GM23338 (cell line): ENCODE data around the gene BNIP3. TPM values are rescaled to one million over a fixed set of nuclear protein-coding genes. Genes with fewer than 3 reads are reported as not detected.
A peak's percentile ranks its signal among the peaks of the same experiment; 100 is the strongest.

Source experiments
- ATAC-seq: fragments of 200-7000 bp; cut with Tn5 transposase; 3 replicates; pipeline ENCODE4 v1.9.1; 2020
- DNase-seq: peaks from one replicate; pipeline ENCODE4 v3.0.0-alpha.2; 2015; ENCODE audit warnings: low spot score
- H2AFZ ChIP-seq: fragments of 200-600 bp; sonication (generic); 2 replicates; pipeline ENCODE4 v1.8.0; 2016; ENCODE audit warnings: antibody characterized with exemption, mild to moderate bottlenecking, moderate library complexity
- H3F3A ChIP-seq: fragments of 200-600 bp; sonication (generic); replicated peaks from 2 replicates; pipeline ENCODE4 v1.8.0; 2017; ENCODE audit warnings: antibody characterized with exemption, mixed run types, low read depth
- H3K27ac ChIP-seq: fragments of 200-600 bp; sonication (generic); 2 replicates; pipeline ENCODE4 v1.6.1; 2016; ENCODE audit warnings: low read depth
- H3K27me3 ChIP-seq: fragments of 200-600 bp; sonication (generic); 2 replicates; pipeline ENCODE4 v1.8.0; 2016; ENCODE audit warnings: mild to moderate bottlenecking, mixed run types, moderate library complexity; ENCODE audit not compliant: insufficient read depth
- H3K36me3 ChIP-seq: fragments of 200-600 bp; sonication (generic); 2 replicates; pipeline ENCODE4 v1.8.0; 2016; ENCODE audit warnings: mild to moderate bottlenecking; ENCODE audit not compliant: insufficient read depth
- H3K4me1 ChIP-seq: fragments of 200-600 bp; sonication (generic); 2 replicates; pipeline ENCODE4 v1.8.0; 2016; ENCODE audit warnings: mild to moderate bottlenecking, moderate library complexity; ENCODE audit not compliant: insufficient read depth
- H3K4me2 ChIP-seq: fragments of 200-600 bp; sonication (generic); 2 replicates; pipeline ENCODE4 v1.7.1; 2017; ENCODE audit warnings: mixed run types
- H3K4me3 ChIP-seq: fragments of 200-600 bp; sonication (generic); 2 replicates; pipeline ENCODE4 v1.6.1; 2016; ENCODE audit warnings: mixed run types
- H3K79me2 ChIP-seq: fragments of 200-600 bp; sonication (generic); replicated peaks from 2 replicates; pipeline ENCODE4 v1.8.0; 2017; ENCODE audit warnings: mild to moderate bottlenecking; ENCODE audit not compliant: insufficient read depth
- H3K9me2 ChIP-seq: fragments of 200-600 bp; sonication (generic); 2 replicates; pipeline ENCODE4 v1.8.0; 2017; ENCODE audit not compliant: insufficient read depth
- H4K20me1 ChIP-seq: fragments of 200-600 bp; sonication (generic); replicated peaks from 2 replicates; pipeline ENCODE4 v1.8.0; 2017; ENCODE audit warnings: mild to moderate bottlenecking; ENCODE audit not compliant: insufficient read depth
- H3K27ac Mint-ChIP-seq: 2 replicates; pipeline ENCODE4 v1.8.0; 2020; ENCODE audit warnings: inconsistent platforms, mild to moderate bottlenecking, moderate library complexity, mixed read lengths
- H3K27me3 Mint-ChIP-seq: 3 replicates; pipeline ENCODE4 v1.8.0; 2022; ENCODE audit warnings: low read depth, mild to moderate bottlenecking, moderate library complexity, mixed read lengths, inconsistent platforms; ENCODE audit not compliant: insufficient read depth, poor library complexity
- H3K36me3 Mint-ChIP-seq: 3 replicates; pipeline ENCODE4 v1.8.0; 2021; ENCODE audit warnings: low read depth, mild to moderate bottlenecking, inconsistent platforms, moderate library complexity, mixed read lengths
- H3K4me1 Mint-ChIP-seq: 3 replicates; pipeline ENCODE4 v1.8.0; 2020; ENCODE audit warnings: mild to moderate bottlenecking, inconsistent platforms, mixed read lengths
- H3K4me3 Mint-ChIP-seq: 3 replicates; pipeline ENCODE4 v1.8.0; 2021; ENCODE audit warnings: moderate library complexity, mild to moderate bottlenecking, inconsistent platforms, mixed read lengths
- H3K9me3 Mint-ChIP-seq: 3 replicates; pipeline ENCODE4 v1.8.0; 2020; ENCODE audit warnings: moderate library complexity, mild to moderate bottlenecking, inconsistent platforms, mixed read lengths
- CREB1 ChIP-seq: fragments of 250-450 bp; sonication (Bioruptor Pico); IDR thresholded peaks from 2 replicates; pipeline ENCODE4 v1.5.0; 2020; ENCODE audit warnings: low read depth, mild to moderate bottlenecking, moderate library complexity
- CTCF ChIP-seq, 2 experiments: fragments of 200-600 bp in 1 of 2; sonication (generic) in 1 of 2; conservative IDR thresholded peaks; 2 replicates each; pipeline versions ENCODE4 v1.5.1 to v1.6.1; 2016 to 2017; ENCODE audit warnings: antibody characterized with exemption in 2 of 2, low read depth in 2 of 2, mild to moderate bottlenecking in 2 of 2, moderate library complexity in 1 of 2
- ETS1 ChIP-seq: IDR thresholded peaks from 2 replicates; pipeline ENCODE4 v1.6.1; 2016; ENCODE audit warnings: antibody characterized with exemption
- EZH2 ChIP-seq: fragments of 200-600 bp; sonication (generic); IDR thresholded peaks from one replicate; pipeline ENCODE4 v1.8.0; 2017; ENCODE audit warnings: antibody characterized with exemption, mild to moderate bottlenecking, low read depth; ENCODE audit not compliant: unreplicated experiment
- EZH2phosphoT487 ChIP-seq: fragments of 200-600 bp; sonication (generic); IDR thresholded peaks from one replicate; pipeline ENCODE4 v1.8.1; 2018; ENCODE audit warnings: antibody characterized with exemption; ENCODE audit not compliant: unreplicated experiment
- JUNB ChIP-seq: IDR thresholded peaks from one replicate; pipeline ENCODE4 v1.6.1; 2016; ENCODE audit warnings: antibody characterized with exemption; ENCODE audit not compliant: unreplicated experiment
- NANOG ChIP-seq: IDR thresholded peaks from 2 replicates; pipeline ENCODE4 v1.6.1; 2016; ENCODE audit warnings: antibody characterized with exemption, borderline replicate concordance
- POLR2AphosphoS5 ChIP-seq: IDR thresholded peaks from 2 replicates; pipeline ENCODE4 v1.6.1; 2016; ENCODE audit warnings: antibody characterized with exemption, low read depth
- REST ChIP-seq: IDR thresholded peaks from one replicate; pipeline ENCODE4 v1.6.1; 2018; ENCODE audit warnings: antibody characterized with exemption; ENCODE audit not compliant: unreplicated experiment
- STAT1 ChIP-seq: IDR thresholded peaks from one replicate; pipeline ENCODE4 v1.6.1; 2016; ENCODE audit warnings: antibody characterized with exemption; ENCODE audit not compliant: unreplicated experiment
- ZNF114 ChIP-seq: fragments of 250-450 bp; sonication (Bioruptor Pico); IDR thresholded peaks from 2 replicates; pipeline ENCODE4 v1.5.0; 2020; ENCODE audit warnings: mild to moderate bottlenecking, moderate library complexity
- ZNF331 ChIP-seq: fragments of 250-450 bp; sonication (Bioruptor Pico); IDR thresholded peaks from 2 replicates; pipeline ENCODE4 v1.5.0; 2020; ENCODE audit warnings: low read depth, mild to moderate bottlenecking, moderate library complexity
- ZNF462 ChIP-seq: fragments of 250-450 bp; sonication (Bioruptor Pico); IDR thresholded peaks from 2 replicates; pipeline ENCODE4 v1.5.0; 2020; ENCODE audit warnings: mild to moderate bottlenecking, moderate library complexity
- polyA plus RNA-seq: library from polyadenylated mRNA; unstranded; fragments of >200 nt; fragmentation: Nextera tagmentation; extraction: Ambion mirVana; gene quantifications from 2 replicates; pipeline ENCODE4 v1.2.1, GENCODE V29; 2016
- total RNA-seq: library from RNA; depleted of rRNA; stranded (reverse); fragments of >200 nt; shearing (Covaris generic); gene quantifications from 2 replicates; pipeline ENCODE4 v1.2.3, GENCODE V29; 2014

Gene BNIP3
- total and polyA plus RNA-seq, 2 experiments from 2014 or later, result 46.3 to 75.0 TPM

GRCh38 chr10:132011024-132011423 lies 29.3 kb upstream of the BNIP3 start:
- Mint-ChIP-seq H3K27me3 (peaks cover 11% of the 10 kb centered on the region), H3K4me1 (peaks cover 67% of the 10 kb centered on the region), H3K9me3 (no peaks in the 10 kb centered on the region; the same call in 2 of the 3 replicates), H3K36me3 (peaks cover 2% of the 10 kb centered on the region; the same call in 1 of the 3 replicates), H3K27ac (peak overlapping the region; percentile 86), H3K4me3 (0 out of 3 replicates have a peak overlapping the region, but pooled peaks have one; percentile 12)
- ATAC-seq (no peak), DNase-seq (no peak)
- H3K4me1 ChIP-seq, result peaks cover 54% of the 10 kb centered on the region
- peak overlapping the region; percentile 22 for H3K4me2 ChIP-seq
- TF ChIP-seq NANOG (no peak), ZNF331 (no peak), CREB1 (CRISPR knock-in tag) (no peak), ZNF114 (CRISPR knock-in tag) (no peak), CTCF (conservative IDR thresholded peaks at IDR 0.05; ENCODE audit: low read depth in 2 of 2) (no peak), JUNB (no peak), ETS1 (no peak), EZH2phosphoT487 (no peak), REST (no peak), STAT1 (no peak), ZNF462 (no peak), POLR2AphosphoS5 (no peak), EZH2 (no peak)
- H2AFZ ChIP-seq, result no peak overlapping the region
- no peaks in the 10 kb centered on the region for H3K9me2 ChIP-seq
- no peaks in the 10 kb centered on the region for H3F3A ChIP-seq
- no peaks in the 10 kb centered on the region for H4K20me1 ChIP-seq
- no peak overlapping the region for H3K4me3 ChIP-seq
- no peaks in the 10 kb centered on the region for H3K36me3 ChIP-seq
- H3K27ac ChIP-seq, result peak overlapping the region; percentile 18; the same call in 1 of the 2 replicates
- no peaks in the 10 kb centered on the region for H3K27me3 ChIP-seq
- H3K79me2 ChIP-seq, result no peaks in the 10 kb centered on the region
